ENCODE data around the gene FARS2. TPM values are rescaled to one million over a fixed set of nuclear protein-coding genes. Genes with fewer than 3 reads are reported as not detected.

The FARS2 gene
- total RNA-seq, 1 experiment from 2014 or later, result 13.8 TPM

DNA sequence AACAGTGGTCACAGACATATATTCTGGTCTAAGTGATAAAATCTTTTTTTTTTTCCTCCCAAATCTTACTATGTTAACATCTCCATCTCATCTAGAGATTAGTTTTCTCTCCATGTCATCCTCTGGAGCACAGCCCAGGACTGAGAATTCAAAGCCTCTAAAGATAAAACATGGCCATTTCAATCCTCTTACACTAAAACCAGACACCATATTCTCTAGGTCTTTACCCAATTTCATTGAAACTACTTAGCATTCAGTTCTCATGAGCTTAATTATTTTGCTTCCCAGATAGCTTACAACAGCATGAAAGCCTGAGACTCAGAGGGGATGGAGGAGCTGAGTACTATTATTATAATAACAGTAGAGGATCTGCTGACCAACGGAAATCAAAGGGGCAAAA lies 92.7 kb downstream of the FARS2 start:
- H3K9ac ChIP-seq (ENCODE audit: low read length), result no peak overlapping the region
- TF ChIP-seq FOSL1 (IDR thresholded peaks at IDR 0.05; ENCODE audit: low read depth), result no peak
- no peak for TF ChIP-seq RAD21 (IDR thresholded peaks at IDR 0.05; ENCODE audit: low read depth)
- TF ChIP-seq, protein P1, sequence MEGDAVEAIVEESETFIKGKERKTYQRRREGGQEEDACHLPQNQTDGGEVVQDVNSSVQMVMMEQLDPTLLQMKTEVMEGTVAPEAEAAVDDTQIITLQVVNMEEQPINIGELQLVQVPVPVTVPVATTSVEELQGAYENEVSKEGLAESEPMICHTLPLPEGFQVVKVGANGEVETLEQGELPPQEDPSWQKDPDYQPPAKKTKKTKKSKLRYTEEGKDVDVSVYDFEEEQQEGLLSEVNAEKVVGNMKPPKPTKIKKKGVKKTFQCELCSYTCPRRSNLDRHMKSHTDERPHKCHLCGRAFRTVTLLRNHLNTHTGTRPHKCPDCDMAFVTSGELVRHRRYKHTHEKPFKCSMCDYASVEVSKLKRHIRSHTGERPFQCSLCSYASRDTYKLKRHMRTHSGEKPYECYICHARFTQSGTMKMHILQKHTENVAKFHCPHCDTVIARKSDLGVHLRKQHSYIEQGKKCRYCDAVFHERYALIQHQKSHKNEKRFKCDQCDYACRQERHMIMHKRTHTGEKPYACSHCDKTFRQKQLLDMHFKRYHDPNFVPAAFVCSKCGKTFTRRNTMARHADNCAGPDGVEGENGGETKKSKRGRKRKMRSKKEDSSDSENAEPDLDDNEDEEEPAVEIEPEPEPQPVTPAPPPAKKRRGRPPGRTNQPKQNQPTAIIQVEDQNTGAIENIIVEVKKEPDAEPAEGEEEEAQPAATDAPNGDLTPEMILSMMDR (IDR thresholded peaks at IDR 0.05 in 2 of 3, conservative IDR thresholded peaks at IDR 0.05 in 1 of 3; ENCODE audit: borderline replicate concordance in 1 of 3, insufficient read depth in 1 of 3, low read depth in 2 of 3, low read length in 2 of 3), result no peak
- TF ChIP-seq, protein P2, sequence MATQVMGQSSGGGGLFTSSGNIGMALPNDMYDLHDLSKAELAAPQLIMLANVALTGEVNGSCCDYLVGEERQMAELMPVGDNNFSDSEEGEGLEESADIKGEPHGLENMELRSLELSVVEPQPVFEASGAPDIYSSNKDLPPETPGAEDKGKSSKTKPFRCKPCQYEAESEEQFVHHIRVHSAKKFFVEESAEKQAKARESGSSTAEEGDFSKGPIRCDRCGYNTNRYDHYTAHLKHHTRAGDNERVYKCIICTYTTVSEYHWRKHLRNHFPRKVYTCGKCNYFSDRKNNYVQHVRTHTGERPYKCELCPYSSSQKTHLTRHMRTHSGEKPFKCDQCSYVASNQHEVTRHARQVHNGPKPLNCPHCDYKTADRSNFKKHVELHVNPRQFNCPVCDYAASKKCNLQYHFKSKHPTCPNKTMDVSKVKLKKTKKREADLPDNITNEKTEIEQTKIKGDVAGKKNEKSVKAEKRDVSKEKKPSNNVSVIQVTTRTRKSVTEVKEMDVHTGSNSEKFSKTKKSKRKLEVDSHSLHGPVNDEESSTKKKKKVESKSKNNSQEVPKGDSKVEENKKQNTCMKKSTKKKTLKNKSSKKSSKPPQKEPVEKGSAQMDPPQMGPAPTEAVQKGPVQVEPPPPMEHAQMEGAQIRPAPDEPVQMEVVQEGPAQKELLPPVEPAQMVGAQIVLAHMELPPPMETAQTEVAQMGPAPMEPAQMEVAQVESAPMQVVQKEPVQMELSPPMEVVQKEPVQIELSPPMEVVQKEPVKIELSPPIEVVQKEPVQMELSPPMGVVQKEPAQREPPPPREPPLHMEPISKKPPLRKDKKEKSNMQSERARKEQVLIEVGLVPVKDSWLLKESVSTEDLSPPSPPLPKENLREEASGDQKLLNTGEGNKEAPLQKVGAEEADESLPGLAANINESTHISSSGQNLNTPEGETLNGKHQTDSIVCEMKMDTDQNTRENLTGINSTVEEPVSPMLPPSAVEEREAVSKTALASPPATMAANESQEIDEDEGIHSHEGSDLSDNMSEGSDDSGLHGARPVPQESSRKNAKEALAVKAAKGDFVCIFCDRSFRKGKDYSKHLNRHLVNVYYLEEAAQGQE (IDR thresholded peaks at IDR 0.05; ENCODE audit: low read depth), result no peak
- TF ChIP-seq EZH2 (IDR thresholded peaks at IDR 0.05), result no peak
- no peak for TF ChIP-seq YY1 (IDR thresholded peaks at IDR 0.05; ENCODE audit: extremely low read depth, insufficient replicate concordance, low read depth, low read length)
- no peak for TF ChIP-seq SRF (IDR thresholded peaks at IDR 0.05; ENCODE audit: low read depth)
- TF ChIP-seq, protein P3, sequence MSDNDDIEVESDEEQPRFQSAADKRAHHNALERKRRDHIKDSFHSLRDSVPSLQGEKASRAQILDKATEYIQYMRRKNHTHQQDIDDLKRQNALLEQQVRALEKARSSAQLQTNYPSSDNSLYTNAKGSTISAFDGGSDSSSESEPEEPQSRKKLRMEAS (IDR thresholded peaks at IDR 0.05), result no peak
- TF ChIP-seq ELF1 (IDR thresholded peaks at IDR 0.05; ENCODE audit: borderline replicate concordance, low read depth), result no peak
- no TSS peak for BruUV-seq (replicated peaks)
- no peaks in the 10 kb centered on the region for H4K20me1 ChIP-seq (ENCODE audit: insufficient read depth)
- ChIA-PET POLR2A (no interaction called here), CTCF (no interaction called here), RAD21 (ENCODE audit: low non-redundant PET in 1 of 2, low total read pairs in 2 of 2, uncharacterized antibody in 2 of 2, unreplicated experiment in 2 of 2) (no interaction called here)
- ATAC-seq (no peak), DNase-seq (ENCODE audit: low read depth, low spot score) (no peak)
- no peaks in the 10 kb centered on the region for H3K27me3 ChIP-seq (ENCODE audit: insufficient read depth, low read length)
- no peaks in the 10 kb centered on the region for H3K79me2 ChIP-seq (ENCODE audit: insufficient read depth, low read length)
- H3K4me2 ChIP-seq (ENCODE audit: low read length), result no peak overlapping the region
- no peak overlapping the region for H2AFZ ChIP-seq (ENCODE audit: low read depth, low read length, poor library complexity, severe bottlenecking)
- intact Hi-C loops (cut with micrococcal nuclease), result no loop called here
- no peak overlapping the region for H3K27ac ChIP-seq (ENCODE audit: low read depth, low read length)
- H3K9me3 ChIP-seq (ENCODE audit: control insufficient read depth in 1 of 2, insufficient read depth in 1 of 2, low read depth in 1 of 2, low read length in 2 of 2), result no peaks in the 10 kb centered on the region
- H3K9me2 ChIP-seq (ENCODE audit: insufficient read depth), result no peaks in the 10 kb centered on the region
- H3K4me3 ChIP-seq (replicated peaks in 1 of 2; ENCODE audit: low read depth in 1 of 2, low read length in 2 of 2), result no peak overlapping the region
- H3K4me1 ChIP-seq (ENCODE audit: control insufficient read depth in 1 of 2, insufficient read depth in 2 of 2, low read length in 2 of 2), result no peaks in the 10 kb centered on the region
- no peaks in the 10 kb centered on the region for H3K36me3 ChIP-seq (ENCODE audit: control insufficient read depth in 1 of 2, insufficient read depth in 2 of 2, low read length in 2 of 2)

Data from HCT116 (cell line).